NCI-H460 (cell line): ENCODE measurements around the gene C1orf210. TPM values are rescaled to one million over a fixed set of nuclear protein-coding genes. Genes with fewer than 3 reads are reported as not detected.

Experiments
- DNase-seq: peaks from one replicate; pipeline ENCODE4 v3.0.0-alpha.2; 2016; ENCODE audit warnings: low read depth; ENCODE audit errors: extremely low read depth
- total RNA-seq: library from RNA; depleted of rRNA; stranded (reverse); fragments of >200 nt; shearing (Covaris generic); gene quantifications from 2 replicates; pipeline ENCODE4 v1.2.3, GENCODE V29; 2014

C1orf210 gene
- total RNA-seq, 1 experiment from 2014 or later, result 0.12 TPM

DNA sequence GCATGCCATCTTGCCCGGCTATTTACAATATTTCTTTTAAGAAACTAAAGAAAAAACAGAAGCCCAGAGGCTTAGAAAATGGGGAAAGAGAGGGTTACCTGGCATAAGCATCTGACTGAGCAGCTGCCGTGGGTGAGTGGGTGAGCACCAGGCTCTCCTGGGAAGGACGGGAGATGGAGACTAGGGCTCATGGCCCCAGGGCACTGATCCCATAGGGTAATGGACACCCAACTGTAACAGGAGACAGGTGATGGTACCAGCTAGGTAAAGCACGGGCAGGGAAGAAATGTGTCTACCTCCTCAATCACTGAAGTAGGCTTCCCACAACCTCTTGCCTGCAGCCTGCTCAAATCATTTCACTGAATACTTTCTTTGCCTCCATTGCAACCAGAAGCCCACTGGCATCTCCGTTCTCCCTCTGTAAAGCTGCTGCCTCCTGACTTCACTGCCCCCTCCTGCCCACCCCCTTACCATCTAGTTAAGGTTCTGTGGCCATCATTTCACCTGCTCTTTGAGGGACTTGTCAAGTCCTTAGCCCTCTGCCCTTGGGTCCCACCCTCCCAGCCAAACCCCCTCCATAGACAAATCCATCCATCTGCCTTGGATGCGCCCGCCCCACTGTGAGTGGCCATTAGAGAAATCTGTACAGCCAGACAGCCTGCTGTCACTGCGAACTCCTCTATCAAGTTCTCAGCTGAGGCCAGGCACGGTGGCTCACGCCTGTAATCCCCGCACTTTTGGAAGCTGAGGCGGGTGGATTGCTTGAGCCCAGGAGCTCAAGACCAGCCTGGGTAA is 9.4 kb downstream of the C1orf210 start:
- DNase-seq, result no peak

DNA sequence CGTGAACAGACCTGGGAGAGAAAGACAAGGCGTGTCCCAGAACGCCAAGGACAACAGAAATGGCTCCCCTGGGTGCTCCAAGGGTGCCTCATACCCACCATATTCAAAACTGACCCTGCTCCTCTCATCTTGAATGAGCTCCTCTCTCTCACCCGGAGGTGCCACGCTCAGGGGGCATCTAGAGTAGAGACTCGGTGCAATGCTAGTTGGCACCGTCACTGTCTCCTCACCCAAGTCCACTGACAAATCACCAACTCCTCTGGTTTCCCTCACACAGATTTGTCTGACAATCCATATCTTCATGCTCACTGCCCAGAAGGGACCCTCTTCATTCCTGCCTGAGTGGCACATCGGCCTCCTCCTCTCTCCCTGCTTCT is 10.6 kb downstream of the C1orf210 start:
- DNase-seq, result no peak

DNA sequence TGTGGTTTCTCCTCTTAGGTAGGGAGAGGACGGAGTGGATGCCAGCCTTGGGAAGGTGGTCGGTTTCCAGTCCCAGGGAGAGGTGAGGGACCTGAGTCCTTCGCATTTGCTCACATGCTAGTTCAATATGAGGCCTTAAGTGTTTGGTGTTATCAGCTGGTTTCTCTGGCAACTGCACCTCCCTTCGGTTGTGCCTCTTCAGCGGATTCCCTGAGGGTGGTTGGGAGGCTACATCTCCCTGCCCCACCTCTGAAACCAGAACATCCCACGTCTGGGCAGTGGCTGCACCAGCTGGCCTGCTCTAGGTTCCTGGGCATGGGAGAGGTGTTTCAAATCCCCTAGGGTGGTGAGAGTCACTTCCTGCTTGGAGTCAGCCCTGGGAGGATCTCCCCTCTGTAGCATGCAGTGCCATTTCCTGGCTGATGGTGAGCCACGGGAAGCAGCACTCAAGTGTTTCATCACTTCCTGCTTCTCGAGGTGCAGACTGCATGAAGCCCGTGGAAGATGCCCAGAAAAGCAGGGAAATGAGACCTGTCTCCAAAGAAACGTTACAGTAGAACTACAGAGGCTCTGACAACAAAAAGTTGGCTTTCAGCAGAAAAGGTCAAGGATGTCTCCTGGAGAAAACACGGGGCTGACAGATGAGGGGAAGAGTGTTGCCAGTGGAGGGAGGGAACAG is 11.1 kb downstream of the C1orf210 start:
- no peak for DNase-seq

DNA sequence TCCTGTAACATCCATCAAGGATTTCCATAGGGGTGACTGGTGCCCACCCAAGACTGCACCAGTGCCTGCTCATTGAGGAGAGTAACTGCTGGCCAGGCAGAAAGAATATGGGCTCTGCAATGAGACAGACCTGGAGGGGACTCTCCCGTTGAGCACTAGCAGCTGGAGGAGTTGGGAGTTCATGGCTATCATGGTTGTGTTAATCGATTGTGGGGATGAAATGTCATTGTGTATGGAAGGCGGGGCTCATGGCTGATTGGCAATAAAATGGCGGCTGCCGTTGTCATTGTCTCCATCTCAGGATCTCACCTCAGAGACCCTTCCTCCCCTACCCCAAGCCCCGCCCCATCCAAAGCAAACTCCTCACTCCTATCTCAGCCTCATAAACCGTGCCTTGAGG is 11.7 kb downstream of the C1orf210 start:
- DNase-seq, result no peak

DNA sequence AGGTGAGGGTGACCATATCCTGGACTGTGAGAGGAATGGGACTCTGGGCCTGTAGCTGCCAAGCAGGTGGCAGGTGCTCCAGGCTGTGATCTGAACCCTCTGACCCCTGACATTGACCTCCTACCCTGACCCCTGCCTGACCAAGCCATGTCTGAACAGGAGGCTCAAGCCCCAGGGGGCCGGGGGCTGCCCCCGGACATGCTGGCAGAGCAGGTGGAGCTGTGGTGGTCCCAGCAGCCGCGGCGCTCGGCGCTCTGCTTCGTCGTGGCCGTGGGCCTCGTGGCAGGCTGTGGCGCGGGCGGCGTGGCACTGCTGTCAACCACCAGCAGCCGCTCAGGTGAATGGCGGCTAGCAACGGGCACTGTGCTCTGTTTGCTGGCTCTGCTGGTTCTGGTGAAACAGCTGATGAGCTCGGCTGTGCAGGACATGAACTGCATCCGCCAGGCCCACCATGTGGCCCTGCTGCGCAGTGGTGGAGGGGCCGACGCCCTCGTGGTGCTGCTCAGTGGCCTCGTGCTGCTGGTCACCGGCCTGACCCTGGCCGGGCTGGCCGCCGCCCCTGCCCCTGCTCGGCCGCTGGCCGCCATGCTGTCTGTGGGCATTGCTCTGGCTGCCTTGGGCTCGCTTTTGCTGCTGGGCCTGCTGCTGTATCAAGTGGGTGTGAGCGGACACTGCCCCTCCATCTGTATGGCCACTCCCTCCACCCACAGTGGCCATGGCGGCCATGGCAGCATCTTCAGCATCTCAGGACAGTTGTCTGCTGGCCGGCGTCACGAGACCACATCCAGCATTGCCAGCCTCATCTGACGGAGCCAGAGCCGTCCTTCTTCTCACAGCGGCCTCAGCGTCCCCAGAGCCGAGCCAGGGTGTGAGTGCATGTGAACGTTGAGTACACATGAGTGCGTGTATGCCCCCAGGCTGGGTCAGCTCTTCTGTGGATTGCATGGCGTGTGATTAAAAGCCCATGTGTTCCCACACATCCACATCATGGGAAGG is 12.5 kb downstream of the C1orf210 start:
- DNase-seq, result no peak

DNA sequence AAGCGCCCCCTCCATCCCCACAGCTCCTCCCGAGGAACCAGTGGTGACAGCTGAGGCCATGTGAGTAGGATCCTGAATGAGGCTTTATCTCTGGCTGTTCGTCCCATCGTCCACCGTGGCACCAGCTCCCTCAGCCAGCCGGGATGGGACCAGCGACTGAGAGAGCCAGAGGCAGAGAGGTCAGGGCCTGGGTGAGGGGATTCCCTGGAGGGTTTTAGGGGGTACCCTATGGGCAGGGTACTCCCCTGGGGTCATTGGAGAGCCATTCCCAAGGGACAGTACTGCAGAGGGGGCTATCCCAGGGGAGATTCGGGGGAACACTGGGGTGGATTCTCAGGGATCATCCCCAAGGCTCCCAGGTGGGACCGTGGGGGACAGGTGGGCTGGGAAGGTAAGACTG is 13.2 kb downstream of the C1orf210 start:
- DNase-seq, result no peak

DNA sequence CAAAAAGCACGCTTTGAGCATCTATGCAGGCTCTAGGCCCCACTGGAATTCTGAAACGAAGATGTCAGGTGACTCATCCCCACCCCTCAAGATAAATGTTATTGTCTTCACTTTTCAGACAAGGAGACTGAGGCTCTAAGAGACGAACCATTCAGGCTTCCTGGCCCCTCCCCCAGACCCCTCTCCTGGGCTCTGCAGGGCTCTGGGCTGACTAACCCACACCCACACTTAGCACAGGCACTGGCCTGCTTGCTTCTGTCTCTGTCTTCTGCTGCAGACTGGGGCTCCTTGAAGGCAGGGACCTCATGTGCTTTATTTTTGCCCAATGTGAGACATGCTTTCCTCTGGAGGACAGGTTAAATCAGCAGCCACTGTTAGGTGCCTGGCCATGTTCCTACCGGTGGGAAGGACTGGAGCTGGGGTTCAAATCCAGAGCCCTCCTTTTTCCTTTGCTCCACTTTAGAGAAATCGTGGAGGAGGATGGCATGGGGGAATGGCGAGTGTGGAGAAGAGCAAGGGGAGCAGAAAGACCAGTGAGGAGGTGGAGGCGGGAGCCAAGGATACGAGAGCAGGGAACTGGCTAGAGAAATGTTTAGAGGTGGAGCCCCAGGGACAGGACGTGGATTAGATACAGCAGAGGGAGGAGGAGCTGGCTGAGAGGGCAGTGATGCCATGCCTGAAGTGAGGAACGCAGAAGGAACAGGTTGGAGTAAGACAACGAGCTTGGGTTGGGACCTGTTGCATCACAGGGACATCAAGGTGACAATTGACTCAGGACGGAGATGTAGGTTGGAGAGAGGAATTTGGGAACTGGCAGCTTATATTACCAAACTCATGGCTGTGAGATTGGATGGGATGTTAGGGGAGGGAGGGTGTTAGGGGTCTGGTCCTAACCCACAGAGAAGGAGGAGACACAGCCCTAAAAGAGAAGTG is 13.9 kb downstream of the C1orf210 start:
- no peak for DNase-seq

DNA sequence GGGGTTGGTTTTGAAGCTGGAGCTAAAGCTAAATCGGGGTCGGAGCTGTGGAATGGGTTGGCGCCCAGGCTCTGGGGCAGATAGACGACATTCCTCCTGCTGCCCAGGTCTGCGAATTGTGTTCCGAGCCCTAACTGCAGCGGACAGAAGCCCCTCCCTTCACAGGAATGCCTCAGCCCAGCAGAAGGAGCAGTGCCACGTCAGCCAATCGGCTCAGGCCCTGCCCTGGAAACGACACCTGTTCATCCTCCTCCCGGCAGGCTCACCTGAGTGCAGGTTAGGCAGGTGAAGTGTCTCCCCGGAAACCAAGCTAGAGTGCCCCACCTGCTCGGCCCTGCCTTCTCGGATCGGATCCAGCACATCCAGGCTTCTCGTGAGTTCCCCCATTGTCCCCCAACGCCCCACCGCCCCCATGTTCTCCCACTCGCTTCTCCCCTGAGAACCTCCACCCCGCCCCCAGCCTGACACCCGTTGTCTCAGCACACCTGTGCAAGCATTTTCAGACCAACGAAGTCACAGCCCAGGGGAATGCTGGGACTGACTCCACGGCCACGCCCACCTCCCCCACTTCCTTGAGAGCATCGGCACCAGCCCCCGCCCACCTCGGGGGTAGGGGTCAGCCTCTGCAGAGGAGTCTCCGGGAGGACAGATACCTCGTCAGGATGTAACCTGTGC is 14.8 kb downstream of the C1orf210 start:
- no peak for DNase-seq

DNA sequence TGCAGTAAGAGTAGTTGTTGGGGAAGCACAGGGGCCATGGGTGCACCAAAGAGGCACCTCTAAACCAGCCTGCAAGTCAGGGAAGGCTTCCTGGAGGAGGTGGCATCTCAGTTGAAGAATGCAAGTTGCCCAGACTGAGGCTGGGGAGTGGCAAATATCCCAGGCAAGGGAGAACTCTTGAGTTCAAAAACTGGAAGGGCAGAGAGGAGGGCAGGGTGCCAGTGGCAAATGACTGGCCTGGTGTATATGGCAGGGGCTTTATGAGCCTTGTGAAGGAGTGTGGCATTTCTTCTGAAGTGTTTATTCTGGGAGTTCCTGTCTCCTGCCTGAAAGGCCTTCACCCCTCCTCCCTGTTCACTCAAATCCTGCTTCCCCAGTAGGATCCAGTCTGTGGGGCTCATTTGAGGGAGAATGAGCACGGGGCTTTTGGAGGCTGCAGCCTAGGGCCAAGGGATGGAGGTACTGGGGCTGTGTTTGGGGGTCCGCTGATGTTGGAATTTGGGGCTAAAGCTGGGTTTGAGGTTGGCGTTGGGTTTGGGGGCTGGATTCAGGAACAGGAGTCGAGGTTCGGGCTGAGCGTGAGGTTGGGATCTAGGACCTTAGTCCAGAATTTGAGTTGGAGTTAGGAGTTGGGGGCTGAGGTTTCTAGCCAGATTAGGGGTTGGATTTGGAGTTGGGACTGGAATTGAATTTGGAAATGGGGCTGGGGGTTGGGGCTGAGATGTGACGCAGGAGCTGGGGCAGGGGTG is 15.6 kb downstream of the C1orf210 start, which contains the start of gene TMEM125:
Gene TMEM125, plus strand, starts transcription at position 357 of the 749 bp plus-strand sequence. CDS start 2,740 bp downstream, outside the sequence.
- no peak for DNase-seq

DNA sequence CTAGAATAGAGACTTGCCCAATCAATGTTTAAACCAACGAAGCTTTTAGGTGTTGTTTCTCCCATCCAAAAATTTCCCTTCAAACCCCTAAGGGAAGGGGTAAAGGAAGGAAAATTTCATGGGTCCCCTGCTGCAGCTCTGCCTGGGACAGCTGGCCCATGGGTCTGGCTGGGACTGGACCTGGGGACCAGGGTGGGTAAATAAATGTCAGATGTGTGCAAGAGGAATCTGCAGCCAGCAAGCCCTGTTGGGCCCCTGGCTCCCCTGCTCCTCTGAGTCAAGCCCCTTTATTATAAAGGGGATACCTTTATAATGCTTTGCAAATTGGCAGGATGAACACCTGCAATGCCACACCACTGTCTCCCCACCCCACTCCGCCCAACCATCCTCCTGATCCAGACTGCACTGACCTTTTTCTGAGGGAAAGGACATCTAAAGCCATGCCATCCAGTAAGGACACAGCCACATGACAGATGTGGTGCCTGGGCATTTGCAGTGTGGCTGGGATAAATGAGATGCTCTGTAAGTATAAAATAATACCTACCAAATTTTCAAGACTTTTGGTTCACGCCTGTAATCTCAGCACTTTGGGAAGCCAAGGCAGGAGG is 17.5 kb downstream of the C1orf210 start:
- no peak for DNase-seq

DNA sequence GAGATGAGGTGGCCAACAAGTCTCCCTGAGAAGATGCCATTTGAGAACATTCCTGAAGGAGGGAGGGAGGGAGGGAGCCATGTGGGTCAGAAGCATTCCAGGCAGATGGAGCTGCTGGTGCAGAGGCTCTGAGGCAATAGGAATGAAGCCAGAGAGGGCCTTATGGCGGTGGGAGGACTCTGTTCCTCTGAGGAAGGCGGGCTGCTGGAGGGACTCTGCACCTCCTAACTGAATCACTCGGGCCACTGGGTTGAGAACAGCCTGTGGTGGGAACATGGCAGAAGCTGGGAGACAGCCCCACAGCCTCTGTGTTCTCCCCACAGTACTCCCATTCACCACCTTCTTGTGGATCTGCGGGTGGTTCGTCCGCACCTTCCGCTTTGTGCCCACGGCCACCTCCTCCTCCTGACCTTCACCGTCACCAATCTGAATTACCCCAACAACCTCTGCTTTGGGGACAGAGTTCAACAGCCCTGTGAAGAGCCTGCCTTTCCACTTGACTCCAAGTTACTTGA is 18.0 kb downstream of the C1orf210 start:
- no peak for DNase-seq

DNA sequence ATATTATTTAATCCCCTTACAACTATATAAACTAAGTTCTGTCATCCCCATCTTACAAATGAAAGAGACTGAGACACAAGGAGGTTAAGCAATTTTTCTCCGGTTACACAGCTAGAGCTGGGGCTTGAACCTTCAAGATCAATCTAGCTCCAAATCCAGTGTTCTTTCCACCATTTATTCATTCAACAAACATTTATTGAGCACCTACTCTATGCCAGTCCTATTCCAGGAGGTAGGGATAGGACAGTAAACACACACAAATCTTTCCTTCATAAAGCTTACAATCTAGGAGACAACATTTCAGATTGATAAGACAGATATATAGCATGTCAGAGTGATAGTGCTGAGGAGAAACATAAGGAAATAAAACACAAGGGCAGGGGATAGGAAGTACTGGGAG is 18.5 kb downstream of the C1orf210 start:
- DNase-seq, result no peak

DNA sequence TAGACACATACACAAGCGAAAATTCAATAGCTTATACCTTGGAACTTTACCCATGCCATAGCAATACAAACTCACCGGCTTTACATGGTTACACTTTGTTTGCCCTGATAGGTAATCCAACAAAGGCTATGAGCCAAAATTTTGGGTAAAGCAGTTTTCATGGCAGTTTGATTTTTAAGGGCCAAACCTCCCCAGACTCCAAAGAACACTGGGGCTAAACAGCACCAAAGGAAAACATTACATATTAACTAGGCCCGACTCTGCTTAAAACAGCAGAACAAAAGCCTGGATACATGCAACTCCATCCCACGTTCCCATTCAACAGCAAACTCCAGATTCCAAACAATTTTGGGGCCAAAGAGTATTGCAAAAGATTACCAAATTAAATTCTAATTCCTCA is 19.9 kb downstream of the C1orf210 start:
- DNase-seq, result no peak

DNA sequence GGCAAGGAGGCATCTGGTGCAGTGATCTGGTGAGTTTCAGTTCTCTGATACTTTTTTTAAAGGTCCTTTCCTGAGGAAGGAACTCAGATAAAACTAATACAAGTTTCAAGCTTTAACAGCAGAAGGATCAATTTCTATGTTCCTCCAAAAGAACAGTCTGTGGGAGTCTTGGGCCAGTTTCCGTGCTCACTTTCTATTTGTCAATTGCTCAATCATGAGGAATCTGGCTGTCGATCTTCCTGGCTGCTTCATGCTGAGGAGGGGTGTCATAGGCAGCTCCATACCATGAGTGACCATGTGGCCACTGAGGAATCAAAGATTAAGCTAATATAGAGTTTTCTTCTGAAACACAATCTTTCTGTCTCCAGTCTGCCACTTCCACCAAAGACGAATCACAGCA is 27.0 kb downstream of the C1orf210 start:
- DNase-seq, result no peak

DNA sequence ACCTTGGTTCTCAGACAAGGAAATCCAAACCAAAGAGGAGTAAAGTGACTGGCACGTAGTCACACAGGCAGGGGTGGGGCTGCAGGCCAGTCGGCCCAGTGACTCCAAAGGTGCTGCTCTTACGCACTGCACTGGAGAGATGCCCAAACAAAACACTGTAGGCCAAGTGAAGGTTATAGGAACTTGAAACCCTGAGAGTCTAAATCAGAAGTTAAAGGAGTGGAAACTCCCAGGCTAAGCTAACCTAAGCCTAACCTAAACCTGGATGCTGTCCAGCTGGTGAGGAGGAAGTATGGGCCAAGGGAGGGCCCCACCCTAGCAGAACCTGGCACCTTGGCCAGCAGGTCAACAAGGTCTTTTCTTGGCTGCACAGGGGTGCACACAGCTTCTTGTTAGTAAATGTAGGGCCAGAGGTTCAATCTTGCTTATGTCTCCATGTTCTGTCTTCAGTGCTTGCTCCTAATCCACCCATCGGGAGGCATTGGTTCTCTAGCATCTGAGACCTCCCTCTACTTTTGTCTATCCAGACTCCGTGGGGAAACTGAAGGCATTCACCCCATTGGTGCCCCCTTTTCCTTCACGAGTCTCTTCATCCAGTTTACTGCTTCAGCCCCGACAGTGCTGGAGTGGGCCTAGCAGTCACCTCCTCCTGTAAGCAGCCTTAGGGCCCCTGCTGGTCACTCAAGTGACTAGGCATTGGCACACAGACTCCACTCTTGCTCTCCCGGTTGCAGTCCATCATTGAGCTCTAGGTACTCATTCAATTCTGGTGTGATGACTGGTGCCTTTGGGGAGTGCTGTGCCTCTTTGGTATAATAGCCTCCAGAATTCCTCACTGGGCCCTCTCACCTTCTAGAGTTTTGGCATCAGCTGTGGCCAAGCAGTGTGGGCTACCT is 28.5 kb downstream of the C1orf210 start:
- DNase-seq, result no peak

DNA sequence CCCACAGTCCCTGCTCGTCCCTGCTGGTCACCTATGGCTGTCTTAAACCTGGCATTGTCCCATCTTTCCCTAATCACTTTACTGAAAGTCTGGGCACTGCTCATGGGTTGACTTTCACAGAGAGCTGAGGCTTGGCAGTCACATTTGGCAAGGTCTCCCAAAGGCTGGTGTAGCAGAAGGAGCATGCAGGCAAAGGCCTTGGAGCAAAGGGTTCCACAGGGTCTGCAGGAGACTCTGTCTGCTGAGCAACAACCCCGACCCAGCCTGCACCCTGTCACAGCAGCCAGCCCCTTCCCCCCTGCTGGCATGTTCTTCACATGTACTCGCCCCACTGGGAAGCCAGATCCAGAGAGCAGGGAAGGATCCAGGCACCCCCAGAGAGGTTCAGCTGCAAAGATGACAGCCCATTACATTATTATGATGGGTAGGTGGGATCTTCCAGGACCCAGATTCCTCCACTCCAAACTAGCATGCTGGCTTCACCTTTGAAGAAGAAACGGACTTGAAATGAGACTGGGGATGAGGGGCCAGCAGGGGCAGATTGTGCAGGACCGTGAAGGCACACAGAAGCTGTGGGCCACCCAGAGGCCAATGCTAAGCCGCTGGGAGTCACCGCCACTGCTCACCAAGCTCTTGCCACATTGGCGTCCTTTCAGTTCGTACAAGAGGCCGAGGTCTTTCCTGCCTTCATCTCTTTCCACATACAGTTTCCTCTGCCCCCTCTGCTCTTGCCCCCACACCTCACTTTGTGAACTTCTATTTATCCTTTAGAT is 29.8 kb downstream of the C1orf210 start:
- no peak for DNase-seq
